Measurements from ENCODE around the gene PLCE1. TPM values are rescaled to one million over a fixed set of nuclear protein-coding genes. Genes with fewer than 3 reads are reported as not detected.
A peak's percentile ranks its signal among the peaks of the same experiment; 100 is the strongest.

The PLCE1 gene
- total RNA-seq, 2 donors from 2014 or later = 42.4 to 45.5 TPM

DNA sequence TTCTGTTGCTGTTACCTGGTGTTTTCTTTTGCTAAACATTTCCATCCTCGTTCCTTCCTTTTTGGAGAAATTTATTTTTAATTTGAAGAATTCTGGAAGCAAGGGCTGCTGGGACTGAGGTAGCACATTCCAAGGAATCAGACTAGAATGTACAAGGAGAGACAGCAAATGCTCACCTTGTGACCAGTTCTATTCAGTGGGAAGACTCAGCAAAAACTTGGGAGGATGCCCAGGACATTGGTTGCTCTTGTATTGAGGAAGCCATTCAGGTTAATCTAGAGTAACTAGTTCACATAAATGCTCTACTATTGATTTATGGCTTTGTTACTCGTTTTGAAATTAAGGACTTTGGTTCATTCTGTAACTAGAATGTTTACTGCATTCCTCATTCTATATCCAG, 11.3 kb downstream of the PLCE1 start:
- H3K27me3 ChIP-seq = no peaks in the 10 kb centered on the region
- no peak overlapping the region for H3K9ac ChIP-seq (ENCODE audit: low read depth in 2 of 2, low read length in 2 of 2)
- intact Hi-C loops (cut with DNase I) = no loop called here
- TF ChIP-seq, protein P1, sequence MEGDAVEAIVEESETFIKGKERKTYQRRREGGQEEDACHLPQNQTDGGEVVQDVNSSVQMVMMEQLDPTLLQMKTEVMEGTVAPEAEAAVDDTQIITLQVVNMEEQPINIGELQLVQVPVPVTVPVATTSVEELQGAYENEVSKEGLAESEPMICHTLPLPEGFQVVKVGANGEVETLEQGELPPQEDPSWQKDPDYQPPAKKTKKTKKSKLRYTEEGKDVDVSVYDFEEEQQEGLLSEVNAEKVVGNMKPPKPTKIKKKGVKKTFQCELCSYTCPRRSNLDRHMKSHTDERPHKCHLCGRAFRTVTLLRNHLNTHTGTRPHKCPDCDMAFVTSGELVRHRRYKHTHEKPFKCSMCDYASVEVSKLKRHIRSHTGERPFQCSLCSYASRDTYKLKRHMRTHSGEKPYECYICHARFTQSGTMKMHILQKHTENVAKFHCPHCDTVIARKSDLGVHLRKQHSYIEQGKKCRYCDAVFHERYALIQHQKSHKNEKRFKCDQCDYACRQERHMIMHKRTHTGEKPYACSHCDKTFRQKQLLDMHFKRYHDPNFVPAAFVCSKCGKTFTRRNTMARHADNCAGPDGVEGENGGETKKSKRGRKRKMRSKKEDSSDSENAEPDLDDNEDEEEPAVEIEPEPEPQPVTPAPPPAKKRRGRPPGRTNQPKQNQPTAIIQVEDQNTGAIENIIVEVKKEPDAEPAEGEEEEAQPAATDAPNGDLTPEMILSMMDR (IDR thresholded peaks at IDR 0.05) = no peak
- no peak overlapping the region for H3K4me3 ChIP-seq
- peaks cover 13% of the 10 kb centered on the region for H3K4me1 ChIP-seq
- H3K9me3 ChIP-seq = no peaks in the 10 kb centered on the region
- peak; percentile 87 for DNase-seq
- no peaks in the 10 kb centered on the region for H3K36me3 ChIP-seq
- H3K27ac ChIP-seq = peak overlapping the region; percentile 43

- TF ChIP-seq, protein P1 (IDR thresholded peaks at IDR 0.05) = no peak
- peak overlapping the region; percentile 76 for H3K27ac ChIP-seq
- no peaks in the 10 kb centered on the region for H3K9me3 ChIP-seq
- no peak overlapping the region for H3K4me3 ChIP-seq
- H3K36me3 ChIP-seq = no peaks in the 10 kb centered on the region
- DNase-seq = peak; percentile 80
- peak overlapping the region in 1 of 2 donors; percentile 74 for H3K9ac ChIP-seq (ENCODE audit: low read depth in 2 of 2, low read length in 2 of 2)
- peaks cover 8% of the 10 kb centered on the region for H3K4me1 ChIP-seq
- H3K27me3 ChIP-seq = no peaks in the 10 kb centered on the region
- intact Hi-C loops (cut with DNase I) = no loop called here
These were observed 13.1 kb downstream of the PLCE1 start for GRCh38 chr10:94006591-94007550.

- H3K9me3 ChIP-seq = no peaks in the 10 kb centered on the region
- TF ChIP-seq, protein P1 (IDR thresholded peaks at IDR 0.05) = no peak
- H3K36me3 ChIP-seq = no peaks in the 10 kb centered on the region
- H3K4me3 ChIP-seq = no peak overlapping the region
- H3K4me1 ChIP-seq = peaks cover 8% of the 10 kb centered on the region
- intact Hi-C loops (cut with DNase I) = no loop called here
- H3K9ac ChIP-seq (ENCODE audit: low read depth in 2 of 2, low read length in 2 of 2) = no peak overlapping the region
- H3K27me3 ChIP-seq = no peaks in the 10 kb centered on the region
- H3K27ac ChIP-seq = no peak overlapping the region
- no peak for DNase-seq
These were observed 14.8 kb downstream of the PLCE1 start for GRCh38 chr10:94008526-94008925.

- intact Hi-C loops (cut with DNase I) = no loop called here
- no peaks in the 10 kb centered on the region for H3K36me3 ChIP-seq
- H3K4me3 ChIP-seq = no peak overlapping the region
- H3K9me3 ChIP-seq = no peaks in the 10 kb centered on the region
- H3K9ac ChIP-seq (ENCODE audit: low read depth in 2 of 2, low read length in 2 of 2) = no peak overlapping the region
- TF ChIP-seq, protein P1 (IDR thresholded peaks at IDR 0.05) = no peak
- peaks cover 8% of the 10 kb centered on the region for H3K4me1 ChIP-seq
- no peak for DNase-seq
- H3K27me3 ChIP-seq = no peaks in the 10 kb centered on the region
- H3K27ac ChIP-seq = no peak overlapping the region
These were observed 16.4 kb downstream of the PLCE1 start for GRCh38 chr10:94010116-94010515.

DNA sequence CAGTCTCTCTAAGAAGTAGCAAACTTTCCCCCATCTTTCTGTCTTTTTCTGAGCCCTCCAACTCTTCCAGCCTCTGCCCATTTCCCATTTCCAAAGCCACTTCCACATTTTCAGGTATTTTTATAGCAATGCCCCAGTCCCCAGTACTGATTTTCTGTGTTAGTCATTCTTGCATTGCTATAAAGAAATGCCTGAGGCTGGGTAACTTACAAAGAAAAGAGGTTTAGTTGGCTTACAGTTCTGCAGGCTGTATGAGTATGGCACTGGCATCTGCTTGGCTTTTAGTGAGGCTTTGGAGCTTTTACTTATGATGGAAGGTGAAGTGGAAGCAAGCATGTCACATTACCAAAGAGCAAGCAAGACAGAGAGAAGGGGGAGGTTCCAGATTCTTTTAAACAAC, 17.2 kb downstream of the PLCE1 start:
- TF ChIP-seq, protein P1 (IDR thresholded peaks at IDR 0.05) = no peak
- Histone ChIP-seq H3K27ac (no peak overlapping the region), H3K9ac (ENCODE audit: low read depth in 2 of 2, low read length in 2 of 2) (no peak overlapping the region), H3K4me3 (no peak overlapping the region), H3K9me3 (no peaks in the 10 kb centered on the region), H3K36me3 (no peaks in the 10 kb centered on the region), H3K4me1 (peaks cover 8% of the 10 kb centered on the region), H3K27me3 (no peaks in the 10 kb centered on the region)
- DNase-seq = no peak
- intact Hi-C loops (cut with DNase I) = no loop called here
